ENCODE results near the gene FAM114A1.
"Not testable (repeated sequence)": the region's sequence is repeated elsewhere in the genome, so short reads cannot be mapped to it uniquely, and the experiment has no call there.

Gene FAM114A1

GRCh38 chr4:38905652-38906385 lies 38.2 kb downstream of the FAM114A1 start:
- DNase-seq = no peak

GRCh38 chr4:38907696-38908270 lies 40.2 kb downstream of the FAM114A1 start:
- no peak for DNase-seq

- DNase-seq = no peak
Measured at GRCh38 chr4:38909015-38909414, 41.4 kb downstream of the FAM114A1 start.

DNA sequence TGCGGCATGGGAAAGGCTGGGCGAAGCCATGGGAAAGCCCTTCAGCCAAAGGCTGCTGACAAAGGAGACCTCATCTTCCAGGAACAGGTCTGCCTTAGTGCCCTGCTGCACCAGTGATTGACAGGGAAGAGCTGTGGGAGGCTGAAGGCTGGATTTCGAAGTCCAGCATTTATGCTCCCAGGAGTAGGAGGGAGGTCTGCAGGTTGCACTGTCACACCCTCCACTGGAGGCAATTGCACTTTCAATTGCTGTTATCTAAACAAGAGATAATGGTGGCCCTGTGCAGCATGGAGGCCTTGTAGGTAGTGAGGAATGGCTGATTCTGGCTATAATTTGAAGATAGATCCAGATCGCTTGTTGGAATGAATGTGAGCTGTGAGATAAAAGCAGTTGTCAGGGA lies 43.7 kb downstream of the FAM114A1 start:
- no peak for DNase-seq

DNA sequence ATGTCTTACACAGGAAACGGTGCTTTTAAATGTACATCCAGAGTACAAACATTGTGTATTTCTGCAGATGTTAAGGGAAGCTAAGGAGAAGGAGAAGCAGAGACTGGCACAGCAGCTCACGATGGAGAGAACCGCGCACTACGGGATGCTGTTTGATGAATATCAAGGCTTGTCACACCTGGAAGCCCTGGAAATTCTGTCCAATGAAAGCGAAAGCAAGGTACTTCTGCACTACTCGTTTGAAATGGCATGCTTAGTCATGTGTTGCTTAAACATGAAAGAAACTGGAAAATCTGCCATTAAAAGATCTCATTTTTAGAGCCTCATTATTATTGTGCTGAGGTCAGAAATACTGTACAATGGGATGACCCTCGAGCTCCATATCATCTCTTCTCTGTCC lies 47.2 kb downstream of the FAM114A1 start:
- DNase-seq = no peak

DNA sequence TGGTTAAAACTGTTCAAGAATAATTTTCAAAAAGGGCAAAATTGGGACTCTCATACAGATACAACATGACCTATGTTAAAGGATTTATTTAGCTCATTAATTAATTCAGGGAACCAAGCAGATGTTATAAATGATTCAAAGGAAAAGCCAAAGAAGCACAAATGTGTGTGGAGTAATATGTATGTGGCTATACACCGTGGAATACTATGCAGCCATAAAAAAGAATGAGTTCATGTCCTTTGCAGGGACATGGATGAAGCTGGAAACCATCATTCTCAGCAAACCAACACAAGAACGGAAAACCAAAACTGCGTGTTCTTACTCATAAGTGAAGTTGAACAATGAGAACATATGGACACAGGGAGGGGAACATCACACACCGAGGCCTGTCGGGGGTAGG lies 48.7 kb downstream of the FAM114A1 start:
- DNase-seq = not testable (repeated sequence)

GRCh38 chr4:38917481-38918025 lies 49.9 kb downstream of the FAM114A1 start:
- DNase-seq = no peak

DNA sequence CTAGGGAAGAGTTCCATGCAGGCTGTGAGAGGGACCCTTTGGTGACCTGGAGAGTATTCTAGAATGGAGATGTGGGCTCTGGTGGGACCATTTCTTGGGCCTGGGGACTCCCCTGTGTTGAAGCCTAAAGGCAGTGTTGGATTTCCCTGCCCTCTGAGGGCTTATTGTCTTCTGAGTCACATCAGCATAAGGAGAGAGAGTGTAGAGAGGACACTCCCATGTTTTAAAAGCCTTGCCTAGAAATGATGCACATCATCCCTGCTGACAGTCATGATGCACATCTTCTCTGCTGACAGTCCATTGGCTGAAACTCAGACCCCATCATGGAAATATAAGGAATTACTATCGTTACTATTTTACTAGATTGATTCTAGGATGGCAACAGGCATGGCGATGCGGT lies 51.9 kb downstream of the FAM114A1 start:
- no peak for DNase-seq

DNA sequence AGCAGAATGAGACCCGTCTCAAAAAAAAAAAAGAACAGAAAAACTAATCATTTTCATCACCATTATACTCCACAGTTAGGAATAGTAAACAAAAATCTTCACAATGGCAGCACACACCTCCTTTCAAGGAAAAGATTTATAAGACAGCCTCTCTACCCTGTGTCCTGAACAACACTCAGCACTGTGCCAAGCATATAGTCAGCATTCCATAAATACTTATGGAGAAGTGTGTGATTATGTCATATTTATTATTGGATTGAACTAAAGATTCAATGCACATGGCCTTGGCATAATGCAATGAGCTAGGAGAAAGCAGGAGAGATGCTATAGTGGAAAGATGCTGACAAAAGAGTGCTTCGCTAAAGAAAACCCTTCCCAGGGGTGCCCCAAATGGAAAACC lies 52.6 kb downstream of the FAM114A1 start:
- no peak for DNase-seq

- DNase-seq = no peak
Measured at GRCh38 chr4:38920677-38921076, 53.1 kb downstream of the FAM114A1 start.

DNA sequence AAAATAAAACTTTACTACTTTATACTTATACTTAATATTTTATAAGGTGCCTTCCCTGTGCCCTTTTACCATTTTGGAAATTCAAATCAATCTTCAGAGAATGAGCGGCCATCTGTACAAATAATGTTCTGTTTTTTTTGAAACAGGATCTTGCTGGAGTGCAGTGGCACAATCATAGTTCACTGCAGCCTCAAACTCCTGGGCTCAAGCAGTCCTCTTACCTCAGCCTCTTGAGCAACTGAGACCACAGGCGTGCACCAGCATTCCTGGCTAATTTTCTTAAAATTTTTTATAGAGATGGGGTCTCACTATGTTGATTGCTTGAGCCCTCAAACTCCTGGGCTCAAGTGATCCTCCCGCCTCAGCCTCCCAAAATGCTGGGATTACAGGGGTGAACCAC lies 53.5 kb downstream of the FAM114A1 start:
- DNase-seq = no peak

DNA sequence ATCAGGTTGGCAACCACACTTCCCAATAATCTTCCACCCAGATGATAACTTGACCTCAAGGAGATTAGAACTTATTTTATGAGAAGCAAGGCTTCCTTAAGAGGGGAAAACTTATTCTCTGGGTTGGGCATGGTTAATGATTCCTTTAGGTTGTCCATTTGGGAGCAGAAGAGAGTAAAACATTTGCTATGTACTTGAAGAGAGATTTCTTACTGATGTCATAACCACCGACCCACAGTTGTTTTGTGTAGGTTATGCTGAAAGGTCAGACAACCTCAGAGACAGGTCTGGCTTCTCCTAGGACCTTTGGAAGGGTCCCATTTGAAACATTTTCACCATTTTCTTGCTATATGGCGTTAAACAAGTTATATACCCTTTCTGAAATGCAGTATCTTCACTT lies 56.1 kb downstream of the FAM114A1 start:
- DNase-seq = no peak

GRCh38 chr4:38924353-38924752 lies 56.7 kb downstream of the FAM114A1 start:
- DNase-seq = no peak

GRCh38 chr4:38925492-38926413 lies 58.1 kb downstream of the FAM114A1 start:
- no peak for DNase-seq

GRCh38 chr4:38926896-38927295 lies 59.3 kb downstream of the FAM114A1 start:
- DNase-seq = no peak

- DNase-seq = no peak
Measured at GRCh38 chr4:38928568-38928967, 61.0 kb downstream of the FAM114A1 start.

GRCh38 chr4:38928974-38929373 lies 61.4 kb downstream of the FAM114A1 start:
- no peak for DNase-seq

DNA sequence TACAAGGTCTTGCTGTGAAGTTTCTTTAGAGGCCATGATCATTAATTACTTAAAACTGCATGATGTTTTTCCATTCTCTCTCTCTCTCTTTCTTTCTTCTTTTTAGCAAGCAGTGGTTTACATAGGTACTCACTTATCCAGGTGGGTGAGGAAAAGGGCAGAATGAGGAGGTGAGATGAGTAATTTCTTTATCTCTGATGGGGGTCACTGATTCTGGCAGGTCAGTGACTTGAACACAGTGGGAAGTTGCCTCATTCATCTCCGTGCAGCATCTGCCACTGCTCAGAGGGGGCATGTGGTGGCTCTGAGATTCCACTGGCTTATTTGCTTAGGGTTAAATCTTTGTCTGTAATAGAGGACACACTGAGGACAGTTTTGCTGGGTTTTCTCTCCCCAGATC lies 62.6 kb downstream of the FAM114A1 start:
- no peak for DNase-seq

- DNase-seq = no peak
Measured at GRCh38 chr4:38930707-38931106, 63.1 kb downstream of the FAM114A1 start.

DNA sequence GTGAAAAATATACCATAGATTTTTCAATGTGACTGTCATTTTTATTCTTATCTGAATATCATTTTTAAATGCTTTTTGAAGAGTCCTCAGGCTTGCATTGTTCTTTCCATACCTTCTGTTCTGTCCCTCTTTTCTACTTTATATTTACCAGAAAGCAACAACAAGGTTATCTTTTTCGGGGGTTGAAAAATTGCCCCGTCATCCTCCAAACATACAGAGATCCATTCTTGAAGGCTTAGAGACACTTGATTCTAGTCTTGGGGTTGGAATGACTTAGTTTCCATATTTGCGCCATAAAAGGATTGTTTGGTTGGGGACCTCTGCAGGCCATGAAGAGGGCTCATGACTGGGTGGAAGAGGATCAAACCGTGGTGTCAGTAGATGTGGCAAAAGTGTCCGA lies 63.5 kb downstream of the FAM114A1 start:
- DNase-seq = no peak

DNA sequence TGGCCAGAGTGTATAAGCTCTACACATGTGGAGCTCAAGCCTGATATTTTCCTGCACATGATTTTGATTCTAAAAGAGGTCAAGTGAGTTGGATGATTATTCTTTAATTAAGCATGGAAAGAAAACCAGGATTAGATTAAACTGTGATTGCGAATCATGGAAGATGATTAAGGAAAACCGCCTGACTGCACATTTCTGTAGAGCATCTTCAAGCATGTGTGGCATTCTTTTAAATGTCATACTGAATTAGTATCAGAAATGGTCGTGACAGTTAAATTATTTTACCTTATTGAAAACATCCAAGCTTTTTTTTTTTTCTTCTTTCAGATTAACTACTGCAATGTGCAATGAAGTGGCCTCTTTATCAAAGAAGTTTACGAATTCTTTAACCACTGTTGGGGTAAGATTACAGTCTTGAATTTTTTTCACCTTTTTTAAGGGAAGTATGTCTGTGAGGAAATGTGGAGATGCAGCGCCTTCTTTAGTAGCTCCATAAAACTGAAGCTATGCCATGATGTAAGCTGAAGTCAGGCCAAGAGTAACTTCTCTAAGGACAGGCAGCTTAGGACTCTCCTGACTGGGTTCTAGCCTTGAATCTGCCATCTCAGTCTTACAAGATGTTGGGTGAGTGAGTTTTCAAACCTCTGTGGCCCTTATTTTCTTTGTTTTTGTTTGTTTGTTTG lies 67.9 kb downstream of the FAM114A1 start:
- no peak for DNase-seq

- no peak for DNase-seq
Measured at GRCh38 chr4:38939165-38939564, 71.6 kb downstream of the FAM114A1 start.

DNA sequence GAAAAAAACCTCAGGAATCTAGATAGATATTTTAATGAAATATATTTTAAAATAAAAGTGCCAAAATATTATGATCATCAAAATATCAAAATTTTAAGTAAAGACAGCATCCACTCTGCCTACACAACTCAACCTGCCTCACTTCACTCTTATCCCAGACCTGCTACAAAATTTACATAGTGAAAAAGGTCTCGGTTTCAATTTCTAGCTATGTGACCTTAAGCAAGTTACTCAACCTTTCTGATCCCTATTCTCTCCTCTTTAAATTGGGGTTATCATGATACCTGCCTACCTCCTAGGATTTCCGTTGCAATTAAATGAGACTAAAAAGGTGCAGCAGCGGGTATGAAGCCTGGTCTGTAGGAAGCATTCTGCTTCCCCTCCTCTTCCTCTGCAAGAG lies 72.9 kb downstream of the FAM114A1 start:
- DNase-seq = no peak

All from CD4-positive, alpha-beta T cell treated with Interleukin-15 for 1 hour (primary cell).